SK-N-SH treated with all-trans-retinoic acid at 6 μM for 48 hours (cell line): Measurements from ENCODE around the gene IL17RB.

Experiments used
- ATAC-seq: fragments of 200-7000 bp; cut with Tn5 transposase; 3 replicates; pipeline ENCODE4 v1.9.1; 2020; ENCODE audit warnings: mild to moderate bottlenecking, moderate library complexity
- ESRRG ChIP-seq: fragments of 250-450 bp; sonication (Bioruptor Pico); IDR thresholded peaks from 2 replicates; pipeline ENCODE4 v1.6.1; 2021; ENCODE audit warnings: mild to moderate bottlenecking
- GLIS3 ChIP-seq: fragments of 250-450 bp; sonication (Bioruptor Pico); IDR thresholded peaks from 2 replicates; pipeline ENCODE4 v1.5.0; 2020; ENCODE audit warnings: mild to moderate bottlenecking, moderate library complexity
- ISL1 ChIP-seq: fragments of 250-450 bp; sonication (Bioruptor Pico); IDR thresholded peaks from 2 replicates; pipeline ENCODE4 v2.1.2; 2022; ENCODE audit warnings: mild to moderate bottlenecking, moderate library complexity
- OSR1 ChIP-seq: fragments of 250-450 bp; sonication (Bioruptor Pico); IDR thresholded peaks from 2 replicates; pipeline ENCODE4 v1.8.0; 2022; ENCODE audit warnings: moderate library complexity, mild to moderate bottlenecking, inconsistent platforms
- PPARA ChIP-seq: fragments of 250-450 bp; sonication (Bioruptor Pico); IDR thresholded peaks from 2 replicates; pipeline ENCODE4 v1.5.0; 2020; ENCODE audit warnings: mild to moderate bottlenecking, borderline replicate concordance
- RARB ChIP-seq: fragments of 250-450 bp; sonication (Bioruptor Pico); IDR thresholded peaks from 2 replicates; pipeline ENCODE4 v1.8.0; 2021; ENCODE audit warnings: mild to moderate bottlenecking, moderate library complexity
- SNAI2 ChIP-seq: fragments of 250-450 bp; sonication (Bioruptor Pico); IDR thresholded peaks from 2 replicates; pipeline ENCODE4 v1.5.0; 2020; ENCODE audit warnings: mild to moderate bottlenecking, moderate library complexity
- TCF4 ChIP-seq: fragments of 250-450 bp; sonication (Bioruptor Pico); IDR thresholded peaks from 2 replicates; pipeline ENCODE4 v1.8.0; 2021; ENCODE audit warnings: mild to moderate bottlenecking, moderate library complexity, borderline replicate concordance
- TOX ChIP-seq: fragments of 250-450 bp; sonication (Bioruptor Pico); IDR thresholded peaks from 2 replicates; pipeline ENCODE4 v1.8.0; 2021; ENCODE audit warnings: mild to moderate bottlenecking, moderate library complexity, borderline replicate concordance
- ZC3H10 ChIP-seq: fragments of 250-450 bp; sonication (Bioruptor Pico); IDR thresholded peaks from 2 replicates; pipeline ENCODE4 v1.5.1; 2021; ENCODE audit warnings: mild to moderate bottlenecking, moderate library complexity
- ZFP3 ChIP-seq: fragments of 250-450 bp; sonication (Bioruptor Pico); IDR thresholded peaks from 2 replicates; pipeline ENCODE4 v1.5.0; 2020; ENCODE audit warnings: mild to moderate bottlenecking, moderate library complexity
- ZFP30 ChIP-seq: fragments of 450-650 bp; formaldehyde crosslinking; IDR thresholded peaks from 2 replicates; pipeline ENCODE4 v1.5.0; 2022; ENCODE audit warnings: mild to moderate bottlenecking, moderate library complexity
- ZNF565 ChIP-seq: fragments of 450-650 bp; formaldehyde crosslinking; conservative IDR thresholded peaks from 2 replicates; pipeline ENCODE4 v1.5.0; 2020; ENCODE audit warnings: low read depth, mild to moderate bottlenecking, moderate library complexity
- ZNF70 ChIP-seq: fragments of 450-650 bp; formaldehyde crosslinking; IDR thresholded peaks from 2 replicates; pipeline ENCODE4 v1.5.0; 2020; ENCODE audit warnings: mild to moderate bottlenecking, moderate library complexity
- ZNF8 ChIP-seq: fragments of 450-650 bp; formaldehyde crosslinking; IDR thresholded peaks from 2 replicates; pipeline ENCODE4 v1.5.0; 2020; ENCODE audit warnings: mild to moderate bottlenecking, moderate library complexity
- TF ChIP-seq, protein P1 (sequence below): fragments of 250-450 bp; sonication (Bioruptor Pico); IDR thresholded peaks from 2 replicates; pipeline ENCODE4 v1.5.1; 2021; ENCODE audit warnings: mild to moderate bottlenecking, moderate library complexity
- TF ChIP-seq, protein P2 (sequence below): fragments of 250-450 bp; sonication (Bioruptor Pico); IDR thresholded peaks from 2 replicates; pipeline ENCODE4 v1.5.1; 2020; ENCODE audit warnings: low read depth, mild to moderate bottlenecking, moderate library complexity
- TF ChIP-seq, protein P3 (sequence below): fragments of 250-450 bp; sonication (Bioruptor Pico); IDR thresholded peaks from 2 replicates; pipeline ENCODE4 v1.8.0; 2020; ENCODE audit warnings: mild to moderate bottlenecking, moderate library complexity, borderline replicate concordance
- TF ChIP-seq, protein P4 (sequence below): fragments of 250-450 bp; sonication (Bioruptor Pico); IDR thresholded peaks from 2 replicates; pipeline ENCODE4 v1.8.0; 2021; ENCODE audit warnings: low read depth, mild to moderate bottlenecking, moderate library complexity, borderline replicate concordance
- TF ChIP-seq, protein P5 (sequence below): fragments of 250-450 bp; sonication (Bioruptor Pico); IDR thresholded peaks from 2 replicates; pipeline ENCODE4 v1.5.0; 2020; ENCODE audit warnings: mild to moderate bottlenecking, moderate library complexity

The IL17RB gene

DNA sequence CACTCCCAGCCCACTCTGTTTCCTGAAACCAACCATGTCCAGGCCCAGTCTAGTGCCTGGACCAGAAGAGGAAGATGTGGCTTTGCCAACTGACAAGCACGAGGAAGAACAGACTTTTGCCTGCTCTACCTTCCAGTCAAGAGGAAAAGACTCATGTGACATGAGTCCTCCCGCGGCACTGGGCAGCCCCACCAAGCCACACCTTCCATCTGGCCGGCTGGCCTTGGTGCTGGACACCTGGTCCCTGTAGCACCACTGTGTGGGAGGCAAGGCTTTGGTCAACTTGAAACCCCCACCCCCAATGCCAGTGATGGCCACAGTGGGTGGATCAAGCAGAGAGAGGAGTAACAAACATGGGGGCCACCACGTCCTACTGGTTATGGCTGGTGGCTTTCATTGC lies 12.7 kb upstream of the IL17RB start (continued):
- TF ChIP-seq, protein P1, sequence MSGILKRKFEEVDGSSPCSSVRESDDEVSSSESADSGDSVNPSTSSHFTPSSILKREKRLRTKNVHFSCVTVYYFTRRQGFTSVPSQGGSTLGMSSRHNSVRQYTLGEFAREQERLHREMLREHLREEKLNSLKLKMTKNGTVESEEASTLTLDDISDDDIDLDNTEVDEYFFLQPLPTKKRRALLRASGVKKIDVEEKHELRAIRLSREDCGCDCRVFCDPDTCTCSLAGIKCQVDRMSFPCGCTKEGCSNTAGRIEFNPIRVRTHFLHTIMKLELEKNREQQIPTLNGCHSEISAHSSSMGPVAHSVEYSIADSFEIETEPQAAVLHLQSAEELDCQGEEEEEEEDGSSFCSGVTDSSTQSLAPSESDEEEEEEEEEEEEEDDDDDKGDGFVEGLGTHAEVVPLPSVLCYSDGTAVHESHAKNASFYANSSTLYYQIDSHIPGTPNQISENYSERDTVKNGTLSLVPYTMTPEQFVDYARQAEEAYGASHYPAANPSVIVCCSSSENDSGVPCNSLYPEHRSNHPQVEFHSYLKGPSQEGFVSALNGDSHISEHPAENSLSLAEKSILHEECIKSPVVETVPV, result no peak

DNA sequence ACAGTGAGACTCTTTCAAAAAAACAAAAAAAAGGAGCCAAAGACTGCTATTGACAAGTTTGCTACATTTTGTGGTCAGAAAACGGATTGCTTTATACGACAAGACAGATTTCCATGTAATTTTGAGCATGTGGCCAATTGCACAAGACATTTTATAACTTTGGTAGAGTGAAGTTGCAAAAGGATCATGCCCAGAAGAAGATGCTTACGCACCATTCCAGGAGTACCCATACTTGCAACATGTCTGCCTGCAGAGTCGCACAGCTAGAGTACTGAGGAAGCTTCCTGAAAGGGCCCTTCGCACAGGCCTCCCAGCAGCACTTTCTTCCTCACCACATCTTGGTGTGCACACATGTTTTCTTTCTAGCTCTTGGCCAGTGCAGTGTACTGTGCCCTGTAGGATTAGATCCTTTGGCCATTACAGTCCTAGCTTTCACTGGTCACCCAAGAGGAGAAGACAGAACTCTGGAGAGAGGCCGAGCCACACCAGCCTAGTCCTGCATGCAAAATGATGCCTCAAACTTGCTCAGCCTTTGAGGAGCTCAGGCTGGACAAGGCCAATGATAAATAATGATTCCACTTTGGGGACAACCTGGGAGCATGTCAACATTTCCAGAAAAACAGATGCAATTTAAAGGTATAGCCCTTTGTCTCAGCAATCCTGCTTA lies 11.8 kb upstream of the IL17RB start:
- no peak for ATAC-seq
- TF ChIP-seq OSR1 (CRISPR knock-in tag) (no peak), ZNF8 (CRISPR knock-in tag) (no peak), TCF4 (CRISPR knock-in tag) (no peak), ISL1 (CRISPR knock-in tag) (no peak)
- TF ChIP-seq, protein P2, sequence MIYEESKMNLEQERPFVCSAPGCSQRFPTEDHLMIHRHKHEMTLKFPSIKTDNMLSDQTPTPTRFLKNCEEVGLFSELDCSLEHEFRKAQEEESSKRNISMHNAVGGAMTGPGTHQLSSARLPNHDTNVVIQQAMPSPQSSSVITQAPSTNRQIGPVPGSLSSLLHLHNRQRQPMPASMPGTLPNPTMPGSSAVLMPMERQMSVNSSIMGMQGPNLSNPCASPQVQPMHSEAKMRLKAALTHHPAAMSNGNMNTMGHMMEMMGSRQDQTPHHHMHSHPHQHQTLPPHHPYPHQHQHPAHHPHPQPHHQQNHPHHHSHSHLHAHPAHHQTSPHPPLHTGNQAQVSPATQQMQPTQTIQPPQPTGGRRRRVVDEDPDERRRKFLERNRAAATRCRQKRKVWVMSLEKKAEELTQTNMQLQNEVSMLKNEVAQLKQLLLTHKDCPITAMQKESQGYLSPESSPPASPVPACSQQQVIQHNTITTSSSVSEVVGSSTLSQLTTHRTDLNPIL (CRISPR knock-in tag), result no peak

DNA sequence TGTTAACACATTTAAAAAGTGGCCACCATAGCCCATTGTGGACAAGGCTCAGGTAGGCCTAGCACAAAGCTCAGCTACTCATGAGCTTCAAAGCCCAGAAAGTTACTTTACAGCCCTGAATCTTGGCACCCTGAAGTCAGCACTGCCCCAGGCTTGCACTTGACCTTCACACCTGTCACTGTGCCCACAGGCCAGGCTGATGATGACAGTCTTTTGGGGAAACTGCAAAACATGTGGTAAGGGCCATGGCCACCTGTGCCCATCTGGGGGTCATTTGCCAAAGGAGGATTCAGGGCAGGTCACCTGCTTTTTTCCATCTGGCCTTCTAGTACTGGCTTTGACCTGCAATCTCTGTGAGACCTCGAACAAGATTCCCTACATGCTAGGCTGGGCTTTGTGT lies 11.1 kb upstream of the IL17RB start:
- ATAC-seq, result no peak
- TF ChIP-seq PPARA, result no peak
- TF ChIP-seq ISL1 (CRISPR knock-in tag), result no peak
- no peak for TF ChIP-seq ZFP3 (CRISPR knock-in tag)
- TF ChIP-seq, protein P1, result no peak
- no peak for TF ChIP-seq RARB (CRISPR knock-in tag)
- TF ChIP-seq, protein P3, sequence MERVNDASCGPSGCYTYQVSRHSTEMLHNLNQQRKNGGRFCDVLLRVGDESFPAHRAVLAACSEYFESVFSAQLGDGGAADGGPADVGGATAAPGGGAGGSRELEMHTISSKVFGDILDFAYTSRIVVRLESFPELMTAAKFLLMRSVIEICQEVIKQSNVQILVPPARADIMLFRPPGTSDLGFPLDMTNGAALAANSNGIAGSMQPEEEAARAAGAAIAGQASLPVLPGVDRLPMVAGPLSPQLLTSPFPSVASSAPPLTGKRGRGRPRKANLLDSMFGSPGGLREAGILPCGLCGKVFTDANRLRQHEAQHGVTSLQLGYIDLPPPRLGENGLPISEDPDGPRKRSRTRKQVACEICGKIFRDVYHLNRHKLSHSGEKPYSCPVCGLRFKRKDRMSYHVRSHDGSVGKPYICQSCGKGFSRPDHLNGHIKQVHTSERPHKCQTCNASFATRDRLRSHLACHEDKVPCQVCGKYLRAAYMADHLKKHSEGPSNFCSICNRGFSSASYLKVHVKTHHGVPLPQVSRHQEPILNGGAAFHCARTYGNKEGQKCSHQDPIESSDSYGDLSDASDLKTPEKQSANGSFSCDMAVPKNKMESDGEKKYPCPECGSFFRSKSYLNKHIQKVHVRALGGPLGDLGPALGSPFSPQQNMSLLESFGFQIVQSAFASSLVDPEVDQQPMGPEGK, result no peak
- TF ChIP-seq ZC3H10 (CRISPR knock-in tag), result no peak
- TF ChIP-seq TOX, result no peak
- TF ChIP-seq SNAI2 (CRISPR knock-in tag), result no peak
- TF ChIP-seq ZNF70, result no peak
- TF ChIP-seq ZFP30, result no peak
- TF ChIP-seq GLIS3 (CRISPR knock-in tag), result no peak

DNA sequence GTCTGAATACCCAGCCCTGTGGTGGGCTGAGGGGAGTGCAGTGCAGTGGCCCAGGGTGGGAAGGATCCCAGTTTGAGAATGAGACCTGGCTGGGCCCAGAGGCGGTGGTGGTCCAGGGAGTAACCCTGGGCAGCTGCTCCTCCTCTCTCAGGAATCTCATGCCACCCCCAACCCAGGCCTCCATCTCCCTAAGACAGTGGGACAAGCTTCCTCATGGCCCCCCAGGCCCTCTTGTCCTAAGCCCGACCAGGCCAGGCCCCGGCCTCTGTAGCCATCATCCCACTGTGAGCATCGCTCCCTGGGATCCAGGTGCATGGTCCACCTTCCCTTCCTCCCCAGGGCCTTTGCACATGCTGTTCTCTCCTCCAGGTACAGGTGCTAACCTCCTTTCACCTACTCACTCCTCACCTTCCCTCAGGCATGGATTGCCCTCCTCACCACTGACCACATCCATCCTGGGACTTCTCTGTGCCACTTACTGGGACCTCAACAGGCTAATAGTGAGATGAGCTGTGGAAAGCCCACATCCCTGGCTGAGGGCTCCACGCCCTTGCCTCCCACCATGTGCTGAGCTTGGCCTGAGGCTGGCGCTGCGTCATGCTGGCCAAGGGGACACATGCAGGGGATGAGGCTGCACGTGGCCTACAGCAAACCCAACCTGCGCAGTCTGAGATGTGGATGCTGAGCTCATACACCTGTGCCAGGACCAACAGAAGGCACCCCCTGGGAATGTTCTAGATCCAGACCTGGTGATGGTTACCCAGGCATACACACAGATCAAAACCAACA lies 10.1 kb upstream of the IL17RB start:
- no peak for TF ChIP-seq ZFP30
- TF ChIP-seq, protein P4, sequence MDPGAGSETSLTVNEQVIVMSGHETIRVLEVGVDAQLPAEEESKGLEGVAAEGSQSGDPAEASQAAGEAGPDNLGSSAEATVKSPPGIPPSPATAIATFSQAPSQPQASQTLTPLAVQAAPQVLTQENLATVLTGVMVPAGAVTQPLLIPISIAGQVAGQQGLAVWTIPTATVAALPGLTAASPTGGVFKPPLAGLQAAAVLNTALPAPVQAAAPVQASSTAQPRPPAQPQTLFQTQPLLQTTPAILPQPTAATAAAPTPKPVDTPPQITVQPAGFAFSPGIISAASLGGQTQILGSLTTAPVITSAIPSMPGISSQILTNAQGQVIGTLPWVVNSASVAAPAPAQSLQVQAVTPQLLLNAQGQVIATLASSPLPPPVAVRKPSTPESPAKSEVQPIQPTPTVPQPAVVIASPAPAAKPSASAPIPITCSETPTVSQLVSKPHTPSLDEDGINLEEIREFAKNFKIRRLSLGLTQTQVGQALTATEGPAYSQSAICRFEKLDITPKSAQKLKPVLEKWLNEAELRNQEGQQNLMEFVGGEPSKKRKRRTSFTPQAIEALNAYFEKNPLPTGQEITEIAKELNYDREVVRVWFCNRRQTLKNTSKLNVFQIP (CRISPR knock-in tag), result no peak
- TF ChIP-seq TOX, result no peak
- no peak for TF ChIP-seq ESRRG
- TF ChIP-seq, protein P2 (CRISPR knock-in tag), result no peak
- no peak for TF ChIP-seq ZC3H10 (CRISPR knock-in tag)
- no peak for TF ChIP-seq ZNF565
- TF ChIP-seq, protein P5, sequence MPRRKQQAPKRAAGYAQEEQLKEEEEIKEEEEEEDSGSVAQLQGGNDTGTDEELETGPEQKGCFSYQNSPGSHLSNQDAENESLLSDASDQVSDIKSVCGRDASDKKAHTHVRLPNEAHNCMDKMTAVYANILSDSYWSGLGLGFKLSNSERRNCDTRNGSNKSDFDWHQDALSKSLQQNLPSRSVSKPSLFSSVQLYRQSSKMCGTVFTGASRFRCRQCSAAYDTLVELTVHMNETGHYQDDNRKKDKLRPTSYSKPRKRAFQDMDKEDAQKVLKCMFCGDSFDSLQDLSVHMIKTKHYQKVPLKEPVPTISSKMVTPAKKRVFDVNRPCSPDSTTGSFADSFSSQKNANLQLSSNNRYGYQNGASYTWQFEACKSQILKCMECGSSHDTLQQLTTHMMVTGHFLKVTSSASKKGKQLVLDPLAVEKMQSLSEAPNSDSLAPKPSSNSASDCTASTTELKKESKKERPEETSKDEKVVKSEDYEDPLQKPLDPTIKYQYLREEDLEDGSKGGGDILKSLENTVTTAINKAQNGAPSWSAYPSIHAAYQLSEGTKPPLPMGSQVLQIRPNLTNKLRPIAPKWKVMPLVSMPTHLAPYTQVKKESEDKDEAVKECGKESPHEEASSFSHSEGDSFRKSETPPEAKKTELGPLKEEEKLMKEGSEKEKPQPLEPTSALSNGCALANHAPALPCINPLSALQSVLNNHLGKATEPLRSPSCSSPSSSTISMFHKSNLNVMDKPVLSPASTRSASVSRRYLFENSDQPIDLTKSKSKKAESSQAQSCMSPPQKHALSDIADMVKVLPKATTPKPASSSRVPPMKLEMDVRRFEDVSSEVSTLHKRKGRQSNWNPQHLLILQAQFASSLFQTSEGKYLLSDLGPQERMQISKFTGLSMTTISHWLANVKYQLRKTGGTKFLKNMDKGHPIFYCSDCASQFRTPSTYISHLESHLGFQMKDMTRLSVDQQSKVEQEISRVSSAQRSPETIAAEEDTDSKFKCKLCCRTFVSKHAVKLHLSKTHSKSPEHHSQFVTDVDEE (CRISPR knock-in tag), result no peak
- no peak for TF ChIP-seq ZFP3 (CRISPR knock-in tag)
- TF ChIP-seq, all 23 proteins: peak for 0
- no peak for ATAC-seq
